ENCODE measurements around the gene CPN2. TPM values are rescaled to one million over a fixed set of nuclear protein-coding genes. Genes with fewer than 3 reads are reported as not detected.

CPN2 gene
- total RNA-seq, 1 experiment from 2014 or later, result 0.08 TPM

DNA sequence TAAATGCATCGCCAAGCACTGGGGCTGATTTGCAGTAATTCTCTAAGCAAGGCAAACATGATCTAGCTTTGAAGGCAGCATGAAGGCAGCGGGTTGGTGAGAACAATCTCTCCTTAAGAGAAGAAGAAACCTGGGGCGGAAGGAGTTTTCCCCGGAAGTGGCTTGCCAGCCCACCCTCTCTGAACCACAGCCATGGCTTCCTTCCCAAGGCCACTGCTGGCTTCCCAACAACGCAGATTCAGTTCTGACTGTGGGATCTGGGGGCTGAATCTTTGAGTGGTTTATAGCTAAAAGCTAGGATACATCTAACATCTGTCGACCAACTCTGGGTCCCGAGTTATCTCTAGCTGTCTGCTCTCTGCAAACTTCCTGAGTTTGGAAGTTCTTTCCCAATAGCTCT lies 4.3 kb upstream of the CPN2 start:
- TF ChIP-seq REST (IDR thresholded peaks at IDR 0.05; ENCODE audit: insufficient read depth in 1 of 2, low read depth in 2 of 2, low read length in 1 of 2) (no peak), POLR2AphosphoS5 (IDR thresholded peaks at IDR 0.05; ENCODE audit: low read depth, low read length) (no peak), SIN3A (IDR thresholded peaks at IDR 0.05; ENCODE audit: borderline replicate concordance, insufficient read depth, low read depth, low read length) (no peak), TCF7L2 (IDR thresholded peaks at IDR 0.05; ENCODE audit: low read depth, low read length) (no peak)
- TF ChIP-seq, protein P1, sequence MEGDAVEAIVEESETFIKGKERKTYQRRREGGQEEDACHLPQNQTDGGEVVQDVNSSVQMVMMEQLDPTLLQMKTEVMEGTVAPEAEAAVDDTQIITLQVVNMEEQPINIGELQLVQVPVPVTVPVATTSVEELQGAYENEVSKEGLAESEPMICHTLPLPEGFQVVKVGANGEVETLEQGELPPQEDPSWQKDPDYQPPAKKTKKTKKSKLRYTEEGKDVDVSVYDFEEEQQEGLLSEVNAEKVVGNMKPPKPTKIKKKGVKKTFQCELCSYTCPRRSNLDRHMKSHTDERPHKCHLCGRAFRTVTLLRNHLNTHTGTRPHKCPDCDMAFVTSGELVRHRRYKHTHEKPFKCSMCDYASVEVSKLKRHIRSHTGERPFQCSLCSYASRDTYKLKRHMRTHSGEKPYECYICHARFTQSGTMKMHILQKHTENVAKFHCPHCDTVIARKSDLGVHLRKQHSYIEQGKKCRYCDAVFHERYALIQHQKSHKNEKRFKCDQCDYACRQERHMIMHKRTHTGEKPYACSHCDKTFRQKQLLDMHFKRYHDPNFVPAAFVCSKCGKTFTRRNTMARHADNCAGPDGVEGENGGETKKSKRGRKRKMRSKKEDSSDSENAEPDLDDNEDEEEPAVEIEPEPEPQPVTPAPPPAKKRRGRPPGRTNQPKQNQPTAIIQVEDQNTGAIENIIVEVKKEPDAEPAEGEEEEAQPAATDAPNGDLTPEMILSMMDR (IDR thresholded peaks at IDR 0.05), result no peak
- no peak overlapping the region for H3K4me3 ChIP-seq (ENCODE audit: low read depth in 2 of 2, low read length in 2 of 2)
- H3K36me3 ChIP-seq (ENCODE audit: control insufficient read depth, insufficient read depth, low read length), result no peaks in the 10 kb centered on the region
- intact Hi-C loops (cut with micrococcal nuclease; ENCODE audit: unreplicated experiment), result no loop called here
- DNase-seq (ENCODE audit: low read depth, low spot score) (no peak), ATAC-seq (no peak)
- ChIA-PET POLR2A (no interaction called here), CTCF (interaction anchor here (1.1 to 1.3 kb wide), 2 partner anchors 10 to 11 kb away, joined by 3 to 4 read pairs; no protein-coding TSS in a partner anchor)
- no peaks in the 10 kb centered on the region for H3K27me3 ChIP-seq (ENCODE audit: control insufficient read depth, insufficient read depth, low read length)
- in situ Hi-C loops (cut with HindIII; ENCODE audit: low pct_unique_long_range_greater_than_20kb, low sequenced_read_pairs), result no loop called here
- no peak overlapping the region for H3K27ac ChIP-seq (ENCODE audit: low read length)
- H3K9me3 ChIP-seq (ENCODE audit: control insufficient read depth, insufficient read depth, low read depth, low read length), result no peaks in the 10 kb centered on the region
- peaks cover 7% of the 10 kb centered on the region; the same call in 1 of the 2 replicates for H3K4me1 ChIP-seq (ENCODE audit: control insufficient read depth, insufficient read depth, low read length)
- BruUV-seq (replicated peaks), result no TSS peak

DNA sequence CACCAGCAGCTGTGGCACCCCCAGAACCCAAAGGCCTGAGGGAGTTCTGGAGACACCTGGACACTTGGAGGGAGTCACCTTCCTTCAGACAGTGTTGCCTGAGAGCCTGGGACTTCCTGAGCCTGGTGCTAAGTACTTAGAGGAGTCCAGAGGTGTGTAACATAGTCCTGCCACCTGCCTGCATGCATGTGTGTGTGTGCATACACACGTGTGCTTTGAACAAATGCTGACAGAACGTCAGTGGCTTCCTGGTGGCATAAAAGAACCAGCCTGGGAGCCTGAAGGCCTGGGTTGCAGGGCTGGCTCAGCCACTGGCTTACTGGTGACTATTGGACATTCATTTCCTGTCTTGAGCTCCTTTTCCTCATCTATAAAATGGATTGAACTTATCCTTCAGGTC lies 3.2 kb upstream of the CPN2 start:
- Histone ChIP-seq H3K9me3 (ENCODE audit: control insufficient read depth, insufficient read depth, low read depth, low read length) (no peaks in the 10 kb centered on the region), H3K27me3 (ENCODE audit: control insufficient read depth, insufficient read depth, low read length) (no peaks in the 10 kb centered on the region), H3K4me1 (ENCODE audit: control insufficient read depth, insufficient read depth, low read length) (peaks cover 11% of the 10 kb centered on the region; the same call in 1 of the 2 replicates), H3K4me3 (ENCODE audit: low read depth in 2 of 2, low read length in 2 of 2) (no peak overlapping the region), H3K27ac (ENCODE audit: low read length) (no peak overlapping the region), H3K36me3 (ENCODE audit: control insufficient read depth, insufficient read depth, low read length) (no peaks in the 10 kb centered on the region)
- ChIA-PET POLR2A (interaction anchor here (0.8 kb wide), 1 partner anchor 10 kb away, joined by 3 read pairs; no protein-coding TSS in a partner anchor), CTCF (interaction anchor here (0.7 kb wide), 1 partner anchor 363 kb away, joined by 6 read pairs; no protein-coding TSS in a partner anchor)
- TF ChIP-seq POLR2AphosphoS5 (IDR thresholded peaks at IDR 0.05; ENCODE audit: low read depth, low read length), result no peak
- no peak for TF ChIP-seq REST (IDR thresholded peaks at IDR 0.05; ENCODE audit: insufficient read depth in 1 of 2, low read depth in 2 of 2, low read length in 1 of 2)
- TF ChIP-seq SIN3A (IDR thresholded peaks at IDR 0.05; ENCODE audit: borderline replicate concordance, insufficient read depth, low read depth, low read length), result no peak
- TF ChIP-seq TCF7L2 (IDR thresholded peaks at IDR 0.05; ENCODE audit: low read depth, low read length), result no peak
- TF ChIP-seq, protein P1 (IDR thresholded peaks at IDR 0.05), result no peak
- BruUV-seq (replicated peaks), result no TSS peak
- ATAC-seq (no peak), DNase-seq (ENCODE audit: low read depth, low spot score) (no peak)
- in situ Hi-C loops (cut with HindIII; ENCODE audit: low pct_unique_long_range_greater_than_20kb, low sequenced_read_pairs), result no loop called here
- intact Hi-C loops (cut with micrococcal nuclease; ENCODE audit: unreplicated experiment), result no loop called here

Measured in Panc1 (cell line).